ENCODE measurements around the gene DYNC2LI1.

GRCh38 chr2:43774617-43775016 is 778 bp downstream of the DYNC2LI1 start:
- TF ChIP-seq, protein P1, sequence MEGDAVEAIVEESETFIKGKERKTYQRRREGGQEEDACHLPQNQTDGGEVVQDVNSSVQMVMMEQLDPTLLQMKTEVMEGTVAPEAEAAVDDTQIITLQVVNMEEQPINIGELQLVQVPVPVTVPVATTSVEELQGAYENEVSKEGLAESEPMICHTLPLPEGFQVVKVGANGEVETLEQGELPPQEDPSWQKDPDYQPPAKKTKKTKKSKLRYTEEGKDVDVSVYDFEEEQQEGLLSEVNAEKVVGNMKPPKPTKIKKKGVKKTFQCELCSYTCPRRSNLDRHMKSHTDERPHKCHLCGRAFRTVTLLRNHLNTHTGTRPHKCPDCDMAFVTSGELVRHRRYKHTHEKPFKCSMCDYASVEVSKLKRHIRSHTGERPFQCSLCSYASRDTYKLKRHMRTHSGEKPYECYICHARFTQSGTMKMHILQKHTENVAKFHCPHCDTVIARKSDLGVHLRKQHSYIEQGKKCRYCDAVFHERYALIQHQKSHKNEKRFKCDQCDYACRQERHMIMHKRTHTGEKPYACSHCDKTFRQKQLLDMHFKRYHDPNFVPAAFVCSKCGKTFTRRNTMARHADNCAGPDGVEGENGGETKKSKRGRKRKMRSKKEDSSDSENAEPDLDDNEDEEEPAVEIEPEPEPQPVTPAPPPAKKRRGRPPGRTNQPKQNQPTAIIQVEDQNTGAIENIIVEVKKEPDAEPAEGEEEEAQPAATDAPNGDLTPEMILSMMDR (conservative IDR thresholded peaks at IDR 0.05 in 1 of 2, IDR thresholded peaks at IDR 0.05 in 1 of 2; ENCODE audit: extremely low read depth in 1 of 2, insufficient read depth in 1 of 2, low read depth in 1 of 2, low read length in 2 of 2) = no peak
- TF ChIP-seq EZH2 (IDR thresholded peaks at IDR 0.05; ENCODE audit: borderline replicate concordance, low read length) = no peak

Data from mammary epithelial cell (primary cell).